Renal pelvis (tissue), 4 donors: ENCODE data around the gene PDE9A. TPM values are rescaled to one million over a fixed set of nuclear protein-coding genes. Genes with fewer than 3 reads are reported as not detected.

Source experiments
- DNase-seq: peaks from one replicate; pipeline ENCODE4 v3.0.0-alpha.2; 2013
- polyA plus RNA-seq, 3 donors: library from polyadenylated mRNA; unstranded; fragments of 120-200 nt; gene quantifications; one replicate each; pipeline ENCODE4 v1.2.1, GENCODE V29; 2013; ENCODE audit not compliant: insufficient read length in 3 of 3

PDE9A gene
- polyA plus RNA-seq, 3 donors, result 37.3 to 45.5 (median 44.0) TPM

DNA sequence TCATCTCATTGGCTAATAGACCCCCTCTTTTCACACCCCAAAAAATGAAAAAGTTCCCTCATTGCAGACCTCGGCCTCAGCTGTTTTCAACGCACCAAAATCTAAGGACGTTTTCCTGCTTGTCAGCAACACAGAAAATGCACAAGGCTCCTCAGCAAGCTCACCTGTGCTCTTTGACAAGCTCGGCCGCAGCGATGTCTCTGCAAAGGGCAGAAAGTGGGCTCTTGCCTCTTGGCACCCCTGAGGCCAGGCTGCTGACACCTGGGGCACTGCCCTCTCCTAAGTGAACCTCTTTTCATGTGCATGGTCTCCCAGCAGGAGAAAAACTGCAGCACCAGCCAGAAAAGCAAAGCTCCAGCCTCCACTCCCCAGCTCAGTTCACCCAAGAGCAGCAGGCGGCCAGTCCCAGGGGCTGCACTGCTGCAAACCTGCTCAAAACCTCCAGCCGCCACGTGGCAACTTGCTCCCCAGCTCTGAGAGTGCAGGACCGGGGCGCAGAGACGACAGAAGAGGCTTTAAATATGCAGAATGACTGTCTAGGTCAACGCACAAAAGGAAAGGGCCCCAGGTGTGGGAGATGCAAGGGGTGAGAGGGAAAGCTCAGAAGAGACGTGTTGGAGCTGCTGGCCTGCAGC, 101.7 kb downstream of the PDE9A start:
- DNase-seq, result no peak

DNA sequence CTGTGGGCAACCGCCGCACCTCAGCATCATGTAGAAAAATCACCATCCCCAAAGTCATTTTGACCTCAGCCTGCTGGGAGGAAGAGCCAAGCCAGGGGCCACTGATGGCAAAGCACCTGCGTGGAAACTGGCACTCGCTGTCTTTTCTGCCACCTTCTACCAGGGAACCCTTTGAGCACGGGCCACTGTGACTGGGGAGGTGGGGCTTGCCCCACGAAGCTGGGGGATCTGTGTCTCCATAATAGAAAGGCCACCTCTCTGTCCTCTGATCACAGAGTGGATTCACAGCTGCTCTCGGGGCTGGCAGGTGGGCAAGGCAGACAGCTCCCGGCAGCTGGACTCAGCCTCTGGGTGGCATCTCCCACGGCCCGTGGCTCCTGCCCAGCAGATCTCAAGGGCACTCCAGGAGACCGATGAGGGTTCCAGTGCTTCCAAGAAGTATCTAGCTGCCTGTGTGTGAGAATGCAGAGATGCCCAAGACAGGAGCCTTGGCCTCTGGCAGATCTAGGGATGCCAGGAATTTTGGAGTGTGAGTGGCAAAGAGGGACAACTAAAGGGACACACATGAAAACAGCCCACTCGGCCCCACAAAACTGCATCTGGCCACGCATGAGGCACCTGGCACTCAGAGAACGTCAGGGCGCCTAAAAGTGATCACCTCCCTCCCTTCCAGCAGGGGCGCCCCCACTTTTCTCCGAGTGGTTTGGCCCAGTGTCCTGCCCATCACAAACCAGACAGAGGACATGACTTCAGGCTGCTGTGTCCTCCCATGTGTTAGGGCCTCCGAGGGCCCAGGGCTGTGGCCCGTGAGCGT, 102.6 kb downstream of the PDE9A start:
- DNase-seq, result no peak

GRCh38 chr21:42756580-42757250, 103.3 kb downstream of the PDE9A start:
- DNase-seq, result no peak

DNA sequence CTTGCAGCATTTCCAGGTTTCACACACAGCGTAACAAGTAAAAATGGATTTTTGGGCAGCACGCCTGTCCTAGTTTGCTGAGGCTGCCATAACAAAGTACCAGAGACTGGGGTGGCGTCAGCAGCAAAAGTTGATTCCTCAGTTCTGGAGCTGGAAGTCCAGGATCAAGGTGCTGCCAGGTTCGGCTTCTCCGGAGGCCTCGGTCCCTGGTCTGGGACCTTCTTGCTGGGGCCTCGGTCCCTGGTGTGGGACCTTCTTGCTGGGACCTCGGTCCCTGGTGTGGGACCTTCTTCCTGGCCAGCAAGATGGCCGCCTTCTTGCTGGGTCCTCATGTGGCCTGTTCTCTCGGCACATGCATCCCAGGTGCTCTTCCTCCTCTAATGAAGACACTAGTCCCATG, 104.0 kb downstream of the PDE9A start:
- DNase-seq, result no peak

DNA sequence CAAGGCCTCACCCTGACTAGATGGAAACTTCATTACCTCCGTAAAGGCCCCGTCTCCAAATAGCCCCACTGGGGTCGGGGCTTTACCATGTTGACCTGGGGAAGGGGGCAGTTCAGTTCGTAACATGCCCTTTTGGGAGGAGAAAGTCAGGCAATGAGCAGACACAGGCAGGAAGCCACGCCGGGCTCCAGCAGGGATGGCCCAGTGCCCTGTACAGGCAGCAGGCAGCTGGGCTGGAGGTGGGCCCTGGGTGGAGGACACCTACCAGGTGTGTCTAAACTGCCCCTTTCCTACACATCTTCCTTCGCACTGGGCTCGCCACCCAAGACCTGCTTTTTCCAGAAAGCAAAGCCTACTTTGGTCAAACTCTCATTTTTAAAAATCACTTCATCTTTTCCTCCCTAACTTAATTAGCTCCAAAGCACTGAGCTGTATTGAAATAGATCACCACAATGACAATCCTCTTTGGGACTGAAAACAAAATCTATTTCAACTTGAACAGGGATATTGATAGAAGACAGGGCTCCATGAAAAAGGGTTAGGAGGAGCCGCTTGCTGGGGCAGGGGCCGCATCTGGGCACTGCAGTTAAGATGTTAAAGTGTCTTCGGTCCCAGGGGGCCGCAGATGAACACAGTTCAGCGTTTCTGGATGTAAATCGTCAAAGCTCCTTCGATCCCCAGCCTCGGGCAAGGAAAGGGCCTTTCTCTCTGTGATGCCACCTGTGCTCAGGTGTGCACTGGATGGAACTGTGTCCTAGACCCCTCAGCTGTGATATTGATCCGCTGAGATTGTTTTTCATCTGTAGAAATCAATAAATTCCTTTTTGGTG, 104.6 kb downstream of the PDE9A start:
- DNase-seq, result no peak

- DNase-seq, result no peak
Observed at GRCh38 chr21:42758721-42759593, 105.5 kb downstream of the PDE9A start.

GRCh38 chr21:42759594-42759927, 106.1 kb downstream of the PDE9A start:
- DNase-seq, result no peak

- DNase-seq, result no peak
Observed at GRCh38 chr21:42760361-42760950, 107.0 kb downstream of the PDE9A start.

- no peak for DNase-seq
Observed at GRCh38 chr21:42760951-42761751, 107.7 kb downstream of the PDE9A start.

DNA sequence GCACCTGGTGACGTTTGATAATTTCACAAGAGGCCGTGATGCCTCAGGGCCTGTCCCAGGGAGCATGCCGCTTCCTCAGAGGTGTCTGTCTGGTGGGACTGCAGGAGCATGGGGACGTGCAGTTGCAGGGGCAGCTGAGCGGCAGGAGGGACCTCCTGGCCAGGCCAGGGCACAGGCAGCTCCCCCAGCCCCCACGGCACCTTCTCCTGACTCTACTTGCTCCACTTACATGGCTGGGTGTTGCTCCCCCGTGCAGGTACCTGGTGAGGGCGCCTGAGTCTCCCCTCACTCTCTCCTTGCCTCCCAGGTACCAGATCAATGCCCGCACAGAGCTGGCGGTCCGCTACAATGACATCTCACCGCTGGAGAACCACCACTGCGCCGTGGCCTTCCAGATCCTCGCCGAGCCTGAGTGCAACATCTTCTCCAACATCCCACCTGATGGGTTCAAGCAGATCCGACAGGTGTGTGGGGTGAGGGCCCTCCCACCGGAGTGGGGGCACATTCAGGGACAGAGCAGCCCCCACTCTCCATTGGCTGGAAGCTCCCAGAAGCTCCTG, 108.4 kb downstream of the PDE9A start:
- no peak for DNase-seq

DNA sequence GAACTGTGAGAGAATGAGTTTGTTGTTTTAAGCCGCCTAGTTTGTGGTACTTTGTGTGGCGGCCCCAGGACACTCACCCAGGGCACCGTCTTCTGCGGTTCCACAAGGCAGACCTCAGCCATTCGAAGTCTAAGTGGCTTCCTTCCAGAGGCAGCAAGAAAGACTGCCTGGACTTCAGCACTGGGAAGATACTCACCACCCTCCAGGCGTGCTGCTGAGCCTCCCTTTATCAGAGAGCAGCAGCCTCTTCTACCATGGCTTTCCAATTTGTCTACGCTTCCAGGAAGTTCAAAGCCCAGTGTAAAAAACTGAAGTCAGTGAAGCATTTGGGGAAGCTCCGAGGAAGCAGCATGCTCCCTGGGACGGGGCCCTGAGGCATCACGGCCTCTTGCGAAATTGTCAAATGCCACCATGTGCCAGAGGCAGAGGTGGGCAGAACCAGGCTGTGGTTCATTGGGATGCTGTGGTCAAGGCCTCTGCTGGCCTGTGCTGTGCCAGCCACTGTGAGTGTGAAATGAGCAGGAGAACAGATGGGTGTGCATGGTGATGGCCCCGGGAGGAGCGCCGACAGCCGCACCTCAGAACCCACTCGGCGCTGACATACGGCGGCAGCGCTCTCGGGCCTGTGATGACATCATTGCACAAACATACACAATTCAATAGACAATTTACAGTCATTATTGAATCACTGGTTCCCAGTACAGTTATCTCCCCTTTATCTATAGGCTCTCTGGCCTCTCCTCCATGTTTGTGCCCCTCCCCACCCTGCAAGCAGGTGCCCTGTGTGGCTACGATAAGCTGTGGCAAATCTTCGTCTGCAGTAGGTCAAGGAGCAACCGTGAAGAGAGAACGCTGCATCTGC, 110.4 kb downstream of the PDE9A start:
- DNase-seq, result no peak

DNA sequence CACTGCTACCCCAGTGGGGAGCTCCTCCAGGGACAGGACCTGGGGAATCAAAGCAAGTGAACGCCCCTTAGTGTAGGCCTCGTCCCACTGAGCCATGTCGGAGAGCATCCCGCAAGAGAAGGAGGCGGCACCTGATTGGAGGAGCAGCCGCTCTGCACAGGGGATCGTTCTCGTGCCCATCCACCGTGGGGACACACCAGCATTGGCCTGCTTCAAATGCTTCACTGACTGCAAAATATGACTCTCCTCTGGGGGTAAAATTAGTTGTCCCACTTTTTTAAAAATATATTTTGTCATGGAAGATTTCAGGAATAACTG, 111.0 kb downstream of the PDE9A start:
- no peak for DNase-seq

DNA sequence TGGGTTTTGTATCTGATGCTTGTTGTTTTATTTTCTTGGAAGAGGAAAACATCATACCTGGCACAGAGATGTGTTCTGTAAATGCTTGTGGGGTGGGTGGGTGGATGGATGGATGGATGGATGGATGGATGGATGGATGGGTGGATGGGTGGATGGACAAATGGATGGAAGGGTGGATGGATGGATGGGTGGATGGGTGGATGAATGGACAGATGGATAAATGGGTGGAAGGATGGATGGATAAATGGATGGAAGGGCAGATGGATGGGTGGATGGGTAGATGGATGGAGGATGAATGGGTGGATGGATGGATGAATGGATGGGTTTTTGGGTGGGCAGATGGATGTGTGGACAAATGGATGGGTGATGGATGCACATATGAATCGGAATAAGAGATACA, 111.5 kb downstream of the PDE9A start:
- no peak for DNase-seq

DNA sequence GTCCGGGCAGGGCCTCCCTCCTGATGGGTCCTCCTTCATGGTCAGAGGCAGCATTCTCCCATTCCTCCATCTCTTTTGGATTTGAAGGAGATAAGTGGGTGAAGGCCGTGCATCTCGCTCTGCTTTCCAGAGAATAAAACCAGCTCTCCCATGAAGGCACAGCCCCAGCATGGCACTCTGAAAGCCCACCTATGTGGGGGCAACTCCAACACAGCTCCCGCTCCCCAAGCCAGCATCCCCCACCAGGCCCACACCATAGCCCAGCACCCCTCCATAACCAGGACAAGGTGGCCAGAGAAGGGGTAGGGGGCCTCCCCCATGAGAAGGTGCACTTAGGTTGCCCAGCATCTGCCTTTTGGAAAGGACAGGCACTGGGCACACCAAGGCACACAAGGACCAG, 112.2 kb downstream of the PDE9A start:
- DNase-seq, result no peak

DNA sequence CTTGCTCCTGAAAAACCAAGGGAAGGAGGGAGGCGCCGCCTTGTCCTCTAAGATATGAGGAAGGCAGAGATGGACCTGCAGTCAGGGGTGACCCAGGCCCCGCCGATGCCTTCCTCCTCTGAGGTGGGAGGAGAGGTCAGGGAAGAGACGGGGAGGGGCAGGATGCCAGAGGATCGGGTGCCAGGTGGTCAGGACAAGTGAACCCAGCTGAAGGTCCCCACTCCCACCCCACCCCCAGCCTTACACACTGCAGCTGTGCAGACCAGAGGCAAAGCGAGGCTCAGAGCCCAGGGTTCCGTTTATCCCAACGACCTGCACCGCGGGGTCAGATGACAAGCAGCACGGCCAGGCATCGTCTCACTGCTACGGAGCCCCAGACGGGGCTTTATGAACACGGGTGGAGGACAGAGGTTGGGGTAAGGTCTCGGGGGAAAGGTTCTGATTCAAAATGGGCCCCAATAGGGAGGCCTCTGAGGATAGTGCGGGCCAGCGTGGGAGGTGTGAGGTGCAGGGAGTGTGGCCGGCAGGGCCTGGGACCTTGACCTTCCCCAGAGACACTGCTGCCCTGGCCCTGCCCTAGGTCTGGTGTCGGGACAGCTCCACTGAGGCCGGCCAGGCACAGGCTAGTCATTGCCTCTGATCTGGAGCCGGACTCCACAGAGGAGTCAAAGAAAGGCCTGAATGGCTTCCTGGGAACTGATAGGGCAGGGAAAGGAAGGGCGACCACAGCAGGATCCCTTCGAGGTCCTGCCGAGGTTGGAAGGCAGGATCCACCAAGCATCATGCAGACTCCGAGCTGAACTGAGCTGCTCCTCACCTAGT, 113.5 kb downstream of the PDE9A start:
- DNase-seq, result no peak

- no peak for DNase-seq
Observed at GRCh38 chr21:42767561-42767835, 114.1 kb downstream of the PDE9A start.

- DNase-seq, result no peak
Observed at GRCh38 chr21:42768324-42769121, 115.1 kb downstream of the PDE9A start.
